Measurements from ENCODE around the gene CLEC14A.

GRCh38 chr14:38211255-38211735, 44.6 kb downstream of the CLEC14A start:
- TF ChIP-seq CTCF (optimal IDR thresholded peaks at IDR 0.05 in 1 of 3, IDR thresholded peaks at IDR 0.05 in 1 of 3, conservative IDR thresholded peaks at IDR 0.05 in 1 of 3; ENCODE audit: extremely low read depth in 1 of 3, insufficient read depth in 2 of 3, low read length in 3 of 3) (no peak), EZH2 (IDR thresholded peaks at IDR 0.05; ENCODE audit: low read length) (no peak)

Measured in keratinocyte (primary cell).